Measurements from ENCODE around the gene ACKR1.

ACKR1 gene

GRCh38 chr1:159223004-159223403 lies 18.3 kb downstream of the ACKR1 start:
- no peaks in the 10 kb centered on the region for H3K9me3 Mint-ChIP-seq

DNA sequence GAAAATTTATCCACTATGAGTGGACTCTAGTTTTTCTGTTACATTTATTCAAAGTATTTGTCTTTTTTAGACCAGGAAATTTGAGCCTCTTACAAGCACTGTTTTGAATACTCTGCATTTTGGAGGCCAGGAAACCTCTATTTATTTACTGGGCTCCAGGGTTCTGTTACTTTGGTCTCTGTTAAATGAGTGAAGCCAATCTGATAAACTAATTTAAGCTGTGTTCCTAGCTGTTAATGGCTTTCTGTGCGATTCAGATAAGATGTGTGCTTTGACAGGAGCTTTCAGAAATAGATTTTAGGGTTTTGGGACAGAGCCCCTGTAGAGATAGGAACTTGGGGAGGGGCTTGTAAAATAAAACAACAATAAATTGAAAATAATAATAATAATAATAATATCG lies 23.9 kb downstream of the ACKR1 start:
- Mint-ChIP-seq H3K4me3 (no peak overlapping the region), H3K9me3 (no peaks in the 10 kb centered on the region), H3K4me1 (ENCODE audit: low read depth) (no peaks in the 10 kb centered on the region), H3K27me3 (peaks cover 26% of the 10 kb centered on the region), H3K36me3 (ENCODE audit: low read depth) (no peaks in the 10 kb centered on the region), H3K27ac (no peak overlapping the region)
- no peak for DNase-seq

More at GRCh38 chr1:159223004-159223403, 18.3 kb downstream of the ACKR1 start:
- H3K27ac Mint-ChIP-seq: no peak overlapping the region
- no peak overlapping the region for H3K4me3 Mint-ChIP-seq
- H3K36me3 Mint-ChIP-seq (ENCODE audit: low read depth): no peaks in the 10 kb centered on the region
- H3K27me3 Mint-ChIP-seq: peaks cover 44% of the 10 kb centered on the region
- no peaks in the 10 kb centered on the region for H3K4me1 Mint-ChIP-seq (ENCODE audit: low read depth)
- no peak for DNase-seq

DNA sequence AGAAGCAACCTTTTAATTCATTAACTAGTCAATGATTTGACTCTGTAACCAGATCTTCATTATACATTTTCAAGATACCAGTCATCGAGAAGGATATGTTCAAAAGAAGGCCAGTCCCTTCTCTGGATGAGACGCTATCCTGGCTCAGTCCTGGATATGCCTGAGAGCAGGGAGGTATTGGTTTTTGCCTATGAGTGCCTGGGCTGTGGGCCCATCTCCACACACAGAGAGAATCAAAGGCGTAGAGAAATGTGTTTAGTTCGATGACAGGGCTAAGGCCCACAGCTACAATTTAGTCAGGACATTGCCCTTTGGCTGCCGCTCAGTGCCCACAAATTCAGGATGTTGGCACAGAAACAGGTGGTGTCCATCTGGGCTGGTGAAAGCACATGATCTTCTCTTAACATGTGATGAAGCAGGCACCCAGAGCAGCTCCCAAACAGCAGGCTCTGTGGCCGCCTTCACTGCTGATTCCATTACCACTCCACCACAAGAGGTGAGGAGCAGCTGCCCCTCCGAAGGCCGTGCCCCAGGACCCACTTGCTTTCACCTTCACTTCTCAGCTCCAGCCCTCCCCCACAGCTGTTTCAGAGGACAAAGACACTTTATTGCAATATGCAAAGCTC lies 24.7 kb downstream of the ACKR1 start:
- H3K27me3 Mint-ChIP-seq: peaks cover 22% of the 10 kb centered on the region
- no peak overlapping the region for H3K4me3 Mint-ChIP-seq
- no peaks in the 10 kb centered on the region for H3K36me3 Mint-ChIP-seq (ENCODE audit: low read depth)
- no peaks in the 10 kb centered on the region for H3K9me3 Mint-ChIP-seq
- H3K4me1 Mint-ChIP-seq (ENCODE audit: low read depth): no peaks in the 10 kb centered on the region
- no peak overlapping the region for H3K27ac Mint-ChIP-seq
- no peak for DNase-seq

DNA sequence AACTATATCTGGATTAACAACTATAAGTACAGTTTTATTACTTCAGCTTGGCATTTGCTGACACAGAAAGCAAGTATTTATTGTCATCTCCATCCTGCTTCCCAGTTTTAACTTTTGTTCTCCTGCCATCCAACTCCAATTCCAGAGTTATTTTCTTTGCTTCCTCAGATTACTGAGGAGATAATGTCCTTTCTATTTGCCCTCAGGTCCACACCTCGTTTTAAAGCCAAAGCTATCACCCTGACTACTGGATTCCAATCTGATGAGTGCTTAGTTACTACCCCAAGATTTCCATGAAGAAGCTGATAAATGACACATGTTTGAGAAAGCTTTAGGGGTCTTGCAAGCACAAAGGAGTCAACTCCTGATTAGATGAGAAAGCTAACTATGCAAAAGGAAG lies 25.2 kb downstream of the ACKR1 start:
- Mint-ChIP-seq H3K4me3 (no peak overlapping the region), H3K4me1 (ENCODE audit: low read depth) (no peaks in the 10 kb centered on the region), H3K27ac (no peak overlapping the region), H3K9me3 (no peaks in the 10 kb centered on the region), H3K36me3 (ENCODE audit: low read depth) (no peaks in the 10 kb centered on the region), H3K27me3 (peaks cover 21% of the 10 kb centered on the region)
- no peak for DNase-seq

- Mint-ChIP-seq H3K4me1 (ENCODE audit: low read depth) (peaks cover 3% of the 10 kb centered on the region), H3K4me3 (no peak overlapping the region), H3K27ac (no peak overlapping the region), H3K27me3 (peaks cover 25% of the 10 kb centered on the region), H3K36me3 (ENCODE audit: low read depth) (no peaks in the 10 kb centered on the region), H3K9me3 (no peaks in the 10 kb centered on the region)
- no peak for DNase-seq
Measured at GRCh38 chr1:159239551-159240220, 35.0 kb downstream of the ACKR1 start.

GRCh38 chr1:159247266-159247665 lies 42.6 kb downstream of the ACKR1 start:
- H3K27me3 Mint-ChIP-seq: peaks cover 56% of the 10 kb centered on the region
- no peaks in the 10 kb centered on the region for H3K36me3 Mint-ChIP-seq (ENCODE audit: low read depth)

GRCh38 chr1:159248311-159248710 lies 43.6 kb downstream of the ACKR1 start:
- Mint-ChIP-seq H3K4me3 (no peak overlapping the region), H3K9me3 (no peaks in the 10 kb centered on the region), H3K4me1 (ENCODE audit: low read depth) (no peaks in the 10 kb centered on the region), H3K27ac (no peak overlapping the region), H3K36me3 (ENCODE audit: low read depth) (no peaks in the 10 kb centered on the region), H3K27me3 (peaks cover 59% of the 10 kb centered on the region)
- no peak for DNase-seq

More at GRCh38 chr1:159247266-159247665, 42.6 kb downstream of the ACKR1 start:
- H3K4me3 Mint-ChIP-seq: no peak overlapping the region
- DNase-seq: no peak
- no peak overlapping the region for H3K27ac Mint-ChIP-seq
- no peaks in the 10 kb centered on the region for H3K9me3 Mint-ChIP-seq
- no peaks in the 10 kb centered on the region for H3K4me1 Mint-ChIP-seq (ENCODE audit: low read depth)

DNA sequence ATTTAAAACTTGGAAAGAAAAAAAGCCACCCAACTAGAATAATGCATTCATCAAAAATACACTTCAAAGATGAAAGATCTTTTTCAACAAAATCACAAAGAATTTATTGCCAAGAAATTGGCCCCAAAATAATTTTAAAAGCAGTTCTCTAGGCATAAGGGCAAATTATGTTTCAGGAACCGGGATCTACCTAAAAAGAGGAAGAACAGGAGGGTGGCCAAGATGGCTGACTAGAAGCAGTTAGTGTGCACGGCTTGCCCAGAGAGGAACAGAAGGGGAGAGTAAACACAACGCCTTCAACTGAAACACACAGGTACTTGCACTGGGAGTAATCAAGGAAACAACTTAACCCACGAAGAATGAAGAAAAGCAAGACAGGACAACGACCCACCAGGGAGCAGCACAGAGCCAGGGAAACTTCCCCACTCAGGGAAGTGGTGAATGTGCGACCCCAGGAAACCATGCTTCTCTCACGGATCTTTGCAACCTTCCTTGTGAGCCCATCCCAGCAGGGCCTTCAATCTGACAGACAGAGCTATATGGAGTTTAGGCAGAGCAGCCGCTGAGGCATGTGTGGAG lies 46.1 kb downstream of the ACKR1 start:
- DNase-seq: no peak
- Mint-ChIP-seq H3K27ac (no peak overlapping the region), H3K9me3 (no peaks in the 10 kb centered on the region), H3K4me1 (ENCODE audit: low read depth) (no peaks in the 10 kb centered on the region), H3K4me3 (no peak overlapping the region), H3K27me3 (peaks cover 53% of the 10 kb centered on the region), H3K36me3 (ENCODE audit: low read depth) (no peaks in the 10 kb centered on the region)
